ENCODE measurements around the gene RTTN.

Gene RTTN

DNA sequence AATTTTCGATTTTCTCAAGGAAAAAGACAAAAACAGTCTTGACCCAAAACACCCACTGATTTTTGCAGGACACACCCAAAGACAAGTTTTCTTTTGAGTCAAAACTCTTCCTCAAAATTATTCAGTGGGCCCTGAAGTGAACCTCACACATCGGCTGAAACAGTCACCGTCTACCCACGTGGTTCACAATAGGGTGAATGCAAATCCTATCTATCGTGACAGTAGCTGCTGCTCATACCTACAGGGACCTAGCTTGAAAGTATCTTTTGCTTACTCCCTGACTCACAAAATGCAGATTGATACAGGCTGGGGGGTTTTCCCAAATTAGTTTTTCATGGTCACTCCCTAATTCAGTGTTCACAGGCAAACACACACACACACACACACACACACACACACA is 247.1 kb downstream of the RTTN start:
- intact Hi-C loops (cut with DNase I) = no loop called here
- DNase-seq = no peak

GRCh38 chr18:69957747-69958146 is 247.7 kb downstream of the RTTN start:
- intact Hi-C loops (cut with DNase I) = no loop called here

DNA sequence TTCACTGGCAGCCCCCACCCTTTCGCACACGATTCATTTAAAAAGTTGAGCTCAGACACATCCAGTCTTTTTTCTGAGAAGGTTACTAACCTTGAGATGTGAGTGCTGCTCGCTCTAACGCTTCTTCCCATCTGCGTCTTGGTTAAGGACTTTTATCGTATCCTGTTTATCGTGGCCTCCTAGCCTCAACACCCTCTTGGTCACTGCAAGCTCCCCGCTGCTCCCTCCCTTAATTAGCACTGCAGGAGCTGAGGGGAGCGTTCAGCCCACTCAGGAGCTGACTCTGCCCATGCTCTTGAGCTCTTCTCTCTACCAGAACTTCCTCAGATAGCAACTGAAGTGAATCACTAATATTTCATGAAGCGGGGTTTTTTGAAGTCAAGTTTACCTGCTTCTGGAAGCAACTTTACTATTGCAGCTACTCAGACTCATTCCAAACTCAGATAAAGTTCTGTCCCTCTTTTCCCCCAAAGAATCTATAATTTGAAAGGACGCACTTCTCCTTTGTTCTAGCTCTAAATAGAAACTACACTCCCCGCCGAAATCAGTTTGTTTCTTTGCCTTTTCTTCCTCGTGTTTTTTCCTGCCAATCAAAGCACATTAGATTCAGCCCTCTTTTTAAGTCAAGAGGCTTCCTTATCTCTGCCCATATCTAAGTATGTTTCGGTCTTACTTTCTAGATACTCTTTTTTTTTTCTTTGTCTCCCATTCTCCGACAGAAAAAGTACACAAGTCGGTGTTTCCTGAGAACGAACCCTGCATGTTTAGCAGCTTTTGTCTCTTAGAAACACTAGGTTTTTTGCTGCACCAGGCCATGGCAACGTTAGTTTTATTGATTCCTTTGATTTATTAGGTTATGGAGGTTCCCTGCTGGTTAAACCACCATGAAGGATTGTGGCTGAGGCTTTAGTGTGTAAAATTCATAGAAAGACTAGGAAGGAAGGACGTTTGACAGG is 248.5 kb downstream of the RTTN start:
- intact Hi-C loops (cut with DNase I) = no loop called here
- no peak for DNase-seq

More at GRCh38 chr18:69957747-69958146, 247.7 kb downstream of the RTTN start:
- no peak for DNase-seq

- no peak for DNase-seq
- intact Hi-C loops (cut with DNase I) = no loop called here
Observed at GRCh38 chr18:69956057-69956456, 249.4 kb downstream of the RTTN start.

DNA sequence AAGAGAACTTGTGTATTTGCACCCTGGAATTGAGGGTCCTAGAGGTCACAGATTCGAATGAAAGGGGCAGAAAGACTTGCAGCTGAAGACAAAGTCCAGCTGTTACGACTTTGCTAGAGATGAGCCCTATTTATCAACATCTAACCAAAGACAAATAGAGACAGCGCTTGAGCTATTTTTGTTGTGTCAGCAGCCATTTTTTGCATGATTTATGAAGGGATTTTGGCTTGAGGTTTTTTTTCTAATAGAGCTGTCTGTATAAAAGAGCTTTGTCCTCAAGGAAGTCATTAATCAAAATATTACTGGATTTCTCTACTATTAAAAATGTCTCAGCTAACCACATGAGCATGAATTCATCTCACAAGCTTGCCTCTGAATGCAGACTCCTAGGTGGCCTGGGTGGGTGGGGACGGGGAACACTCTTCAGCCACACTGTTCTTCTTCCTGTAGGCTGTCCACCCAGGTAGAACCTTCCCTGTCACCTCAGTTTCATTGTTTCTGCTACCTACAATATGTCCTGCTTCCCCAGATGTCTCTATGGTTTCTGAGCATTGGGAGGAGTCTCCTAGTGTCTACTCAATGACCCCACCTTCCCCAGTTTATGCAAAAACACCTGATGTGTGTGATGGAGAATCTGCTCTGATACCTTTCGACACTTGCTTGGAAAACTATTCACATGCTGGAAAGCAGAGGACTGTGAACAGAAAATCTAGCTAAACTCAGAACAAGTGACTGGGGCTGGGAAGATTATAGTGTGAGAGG is 250.6 kb downstream of the RTTN start:
- DNase-seq = no peak
- intact Hi-C loops (cut with DNase I) = no loop called here

DNA sequence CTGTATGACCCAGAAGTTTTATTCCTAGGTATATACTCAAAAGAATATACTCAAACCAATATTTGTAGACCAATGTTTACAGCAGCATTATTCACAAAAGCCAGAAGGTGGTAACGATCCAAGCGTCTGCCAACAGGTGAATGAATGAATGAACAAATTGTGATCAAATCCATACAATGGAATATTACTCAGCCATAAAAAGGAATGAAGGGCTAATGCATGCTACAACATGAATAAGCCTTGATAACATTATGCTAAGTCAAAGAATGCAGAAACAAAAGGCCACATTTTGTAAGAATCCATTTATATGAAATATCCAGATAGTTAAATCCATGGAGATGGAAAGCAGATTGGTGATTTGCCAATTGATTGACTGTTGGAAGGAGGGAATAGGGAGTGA is 252.3 kb downstream of the RTTN start:
- no peak for DNase-seq
- intact Hi-C loops (cut with DNase I) = no loop called here

Data from head of caudate nucleus (tissue), 42 donors.